Spinal cord (tissue), 10 donors: ENCODE data around the gene COX4I1. TPM values are rescaled to one million over a fixed set of nuclear protein-coding genes. Genes with fewer than 3 reads are reported as not detected.

ENCODE experiments used
- DNase-seq, 6 donors: peaks; one replicate each; pipeline versions ENCODE4 v3.0.0 to v3.0.0-alpha.2; 2013 to 2015; ENCODE audit warnings: low spot score in 6 of 6, low read depth in 4 of 6
- H3K27ac ChIP-seq: one replicate; pipeline ENCODE4 v1.5.1; 2013; ENCODE audit warnings: low read depth, low read length, control low read depth
- H3K27me3 ChIP-seq: one replicate; pipeline ENCODE4 v1.6.1; 2013; ENCODE audit warnings: low read length; ENCODE audit not compliant: control insufficient read depth, insufficient read depth
- H3K36me3 ChIP-seq: one replicate; pipeline ENCODE4 v1.6.1; 2013; ENCODE audit warnings: low read length; ENCODE audit not compliant: control insufficient read depth, insufficient read depth
- H3K4me1 ChIP-seq: one replicate; pipeline ENCODE4 v1.6.1; 2013; ENCODE audit warnings: low read length; ENCODE audit not compliant: control insufficient read depth, insufficient read depth
- H3K4me3 ChIP-seq: one replicate; pipeline ENCODE4 v1.5.1; 2013; ENCODE audit warnings: low read depth, low read length, control low read depth
- H3K9me3 ChIP-seq: one replicate; pipeline ENCODE4 v1.6.1; 2013; ENCODE audit warnings: low read length; ENCODE audit not compliant: control insufficient read depth, insufficient read depth
- WGBS: methylation state at CpG from one replicate; pipeline ENCODE4 v1.1.5; 2013; ENCODE audit warnings: missing lambda C conversion rate; ENCODE audit not compliant: insufficient coverage; 5-methylcytosine and 5-hydroxymethylcytosine counted together
- long read RNA-seq, 4 donors: transcript quantifications; one replicate each; lab custom pipeline, GENCODE V29; 2026
- polyA plus RNA-seq, 2 donors: library from polyadenylated mRNA; unstranded; fragments of 120-200 nt; gene quantifications; one replicate each; pipeline ENCODE4 v1.2.1, GENCODE V29; 2013; ENCODE audit not compliant: insufficient read length in 2 of 2
- total RNA-seq, 2 donors: library from RNA; depleted of rRNA in 1 of 2; stranded (reverse); fragments of 120-200 nt in 1 of 2; fragments of >200 nt in 1 of 2; gene quantifications; one replicate each; pipeline versions ENCODE4 v1.2.3 to v1.2.4, GENCODE V29; 2013 to 2014
- donor health status: healthy.

COX4I1 gene
- total RNA-seq (100 to 1,000 TPM; 212 to 556 TPM), polyA plus RNA-seq (100 to 1,000 TPM; 507 to 524 TPM)
- long read RNA-seq, donor 1, transcript COX4I1-215 (3 exons, 2,271 nt) = minor isoform, 21 of 623 reads
- long read RNA-seq, donor 1, transcript COX4I1-201 (5 exons, 708 nt) = major isoform, 434 of 623 reads
- long read RNA-seq, donor 1, transcript COX4I1-217 (1 exons, 3,946 nt) = minor isoform, 47 of 623 reads
- long read RNA-seq, donor 1, partial matches to known transcripts = 102 of 623 reads
- long read RNA-seq, donor 1, other reads (novel, unspliced or antisense) = 9 of 623 reads
- long read RNA-seq, donor 2, transcript COX4I1-215 (3 exons, 2,271 nt) = minor isoform, 6 of 230 reads
- long read RNA-seq, donor 2, transcript COX4I1-201 (5 exons, 708 nt) = major isoform, 192 of 230 reads
- long read RNA-seq, donor 2, transcript COX4I1-217 (1 exons, 3,946 nt) = minor isoform, 12 of 230 reads
- long read RNA-seq, donor 2, partial matches to known transcripts = 11 of 230 reads
- long read RNA-seq, donor 2, other reads (novel, unspliced or antisense) = 7 of 230 reads
- long read RNA-seq, donor 3, transcript COX4I1-201 (5 exons, 708 nt) = major isoform, 231 of 289 reads
- long read RNA-seq, donor 3, transcript COX4I1-217 (1 exons, 3,946 nt) = minor isoform, 11 of 289 reads
- long read RNA-seq, donor 3, transcript COX4I1-215 (3 exons, 2,271 nt) = minor isoform, 5 of 289 reads
- long read RNA-seq, donor 3, partial matches to known transcripts = 34 of 289 reads
- long read RNA-seq, donor 3, other reads (novel, unspliced or antisense) = 6 of 289 reads
- long read RNA-seq, donor 4, transcript COX4I1-201 (5 exons, 708 nt) = major isoform, 461 of 611 reads
- long read RNA-seq, donor 4, transcript COX4I1-215 (3 exons, 2,271 nt) = minor isoform, 9 of 611 reads
- long read RNA-seq, donor 4, transcript COX4I1-211 (5 exons, 490 nt) = minor isoform, 6 of 611 reads
- long read RNA-seq, donor 4, transcript COX4I1-217 (1 exons, 3,946 nt) = minor isoform, 25 of 611 reads
- long read RNA-seq, donor 4, partial matches to known transcripts = 94 of 611 reads
- long read RNA-seq, donor 4, other reads (novel, unspliced or antisense) = 11 of 611 reads

- under 1% methylated on average over 81 of the region's 87 CpGs for WGBS
- peaks cover 24% of the 10 kb centered on the region for H3K4me1 ChIP-seq
These were observed at the start of gene COX4I1, which contains the start of gene EMC8 for GRCh38 chr16:85799497-85800320. TSS of gene COX4I1 (plus strand) at chr16:85799695. CDS start at chr16:85801206, 1,511 bp downstream. TSS of gene EMC8 (minus strand) at chr16:85799544. CDS start at chr16:85799295, 249 bp downstream.

GRCh38 chr16:85749771-85750145, 49.7 kb upstream of the COX4I1 start:
- WGBS = 33% methylated on average over 7 of the region's 14 CpGs
- no peak for DNase-seq
- Histone ChIP-seq H3K4me1 (peaks cover 44% of the 10 kb centered on the region), H3K36me3 (no peaks in the 10 kb centered on the region), H3K27me3 (peaks cover 40% of the 10 kb centered on the region), H3K9me3 (no peaks in the 10 kb centered on the region), H3K4me3 (peak overlapping the region; percentile 38), H3K27ac (no peak overlapping the region)

More at GRCh38 chr16:85799497-85800320, at the start of gene COX4I1, which contains the start of gene EMC8:
- DNase-seq = peak; percentile 81 to 98 (median 90)
- H3K36me3 ChIP-seq = peaks cover 30% of the 10 kb centered on the region
- peak within 1 kb of the TSS; percentile 80 for H3K4me3 ChIP-seq
- H3K27me3 ChIP-seq = no peaks in the 10 kb centered on the region
- H3K27ac ChIP-seq = peak within 1 kb of the TSS; percentile 25
- H3K9me3 ChIP-seq = no peaks in the 10 kb centered on the region

- peak in 2 of 6 donors; percentile 39 to 57 for DNase-seq
- no peak overlapping the region for H3K27ac ChIP-seq
- peaks cover 46% of the 10 kb centered on the region for H3K4me1 ChIP-seq
- H3K4me3 ChIP-seq = peak overlapping the region; percentile 38
- under 1% methylated on average over 46 of the region's 51 CpGs for WGBS
- no peaks in the 10 kb centered on the region for H3K36me3 ChIP-seq
- H3K27me3 ChIP-seq = peaks cover 40% of the 10 kb centered on the region
- no peaks in the 10 kb centered on the region for H3K9me3 ChIP-seq
These were observed 49.2 kb upstream of the COX4I1 start for GRCh38 chr16:85750146-85750826.

GRCh38 chr16:85750827-85751697, 48.4 kb upstream of the COX4I1 start, which contains the start of gene C16orf74:
TSS of gene C16orf74 (minus strand) at chr16:85751096. CDS start at chr16:85735217, 15,879 bp downstream.
- peaks cover 40% of the 10 kb centered on the region for H3K27me3 ChIP-seq
- no peaks in the 10 kb centered on the region for H3K36me3 ChIP-seq
- DNase-seq = peak in 1 of 6 donors; percentile 47
- H3K4me3 ChIP-seq = peak within 1 kb of the TSS; percentile 38
- WGBS = 4% methylated on average over 96 of the region's 96 CpGs
- no peak within 1 kb of the TSS for H3K27ac ChIP-seq
- H3K9me3 ChIP-seq = no peaks in the 10 kb centered on the region
- H3K4me1 ChIP-seq = peaks cover 50% of the 10 kb centered on the region

GRCh38 chr16:85751698-85752501, 47.6 kb upstream of the COX4I1 start:
- Histone ChIP-seq H3K4me3 (no peak overlapping the region), H3K36me3 (no peaks in the 10 kb centered on the region), H3K27me3 (peaks cover 39% of the 10 kb centered on the region), H3K27ac (no peak overlapping the region), H3K4me1 (peaks cover 51% of the 10 kb centered on the region), H3K9me3 (no peaks in the 10 kb centered on the region)
- WGBS = 54% methylated on average over 14 of the region's 15 CpGs
- no peak for DNase-seq

GRCh38 chr16:85752511-85753420, 46.7 kb upstream of the COX4I1 start:
- Histone ChIP-seq H3K27ac (no peak overlapping the region), H3K36me3 (no peaks in the 10 kb centered on the region), H3K9me3 (no peaks in the 10 kb centered on the region), H3K27me3 (peaks cover 38% of the 10 kb centered on the region), H3K4me3 (no peak overlapping the region), H3K4me1 (peaks cover 51% of the 10 kb centered on the region)
- 61% methylated on average over 11 of the region's 21 CpGs for WGBS
- DNase-seq = no peak

- WGBS = 79% methylated on average over 3 of the region's 6 CpGs
- Histone ChIP-seq H3K9me3 (no peaks in the 10 kb centered on the region), H3K27ac (no peak overlapping the region), H3K4me1 (peaks cover 51% of the 10 kb centered on the region), H3K27me3 (peaks cover 38% of the 10 kb centered on the region), H3K4me3 (no peak overlapping the region), H3K36me3 (no peaks in the 10 kb centered on the region)
- DNase-seq = no peak
These were observed 45.9 kb upstream of the COX4I1 start for GRCh38 chr16:85753559-85753958.
